Measurements from ENCODE around the gene LIME1. TPM values are rescaled to one million over a fixed set of nuclear protein-coding genes. Genes with fewer than 3 reads are reported as not detected.

LIME1 gene
- total and polyA plus RNA-seq, 9 of the 15 experiments (the other 6 are each of a cell fraction or from before 2014, with no cell fraction given): 0.11 to 17.1 (median 2.8) TPM; not detected in 2

- intact Hi-C loops (cut with micrococcal nuclease) (no loop called here), in situ Hi-C loops (cut with MboI) (no loop called here)
- Histone ChIP-seq H3K4me2 (ENCODE audit: insufficient read depth, low read length) (no peak overlapping the region), H3K79me2 (ENCODE audit: control insufficient read depth, insufficient read depth, low read length) (no peaks in the 10 kb centered on the region), H3K36me3 (ENCODE audit: control insufficient read depth, insufficient read depth, low read length) (no peaks in the 10 kb centered on the region), H3K9me3 (replicated peaks; ENCODE audit: control insufficient read depth, insufficient read depth, low read depth, low read length) (no peaks in the 10 kb centered on the region), H3K4me3 (no peak overlapping the region), H3K27me3 (ENCODE audit: control insufficient read depth in 2 of 2, insufficient read depth in 2 of 2, low read length in 2 of 2) (no peaks in the 10 kb centered on the region), H3K9me1 (ENCODE audit: control insufficient read depth, insufficient read depth, low read length) (no peaks in the 10 kb centered on the region), H3K27ac (ENCODE audit: extremely low read depth, low read depth, low read length) (no peak overlapping the region; the same call in 2 of the 3 replicates), H3K4me1 (replicated peaks in 1 of 2; ENCODE audit: control insufficient read depth in 2 of 2, insufficient read depth in 2 of 2, low read length in 2 of 2) (peaks cover 9 to 71% of the 10 kb centered on the region in 2 experiments), H2AFZ (ENCODE audit: low read depth, low read length) (no peak overlapping the region), H3K9ac (ENCODE audit: insufficient read depth in 1 of 2, low read depth in 2 of 2, low read length in 2 of 2) (peak overlapping the region in 1 of 2 experiments; percentile 57; a peak in 1 of 4 replicates), H4K20me1 (replicated peaks; ENCODE audit: control insufficient read depth, insufficient read depth, low read length) (no peaks in the 10 kb centered on the region)
- FAIRE-seq (no peak), ATAC-seq (no peak), DNase-seq (ENCODE audit: extremely low read depth in 1 of 4, low spot score in 3 of 4) (no peak)
- 89% methylated on average over 15 of the region's 16 CpGs for WGBS (ENCODE audit: insufficient coverage, low coverage, missing lambda C conversion rate)
- ChIA-PET POLR2A (interaction anchor here (0.9 to 1.4 kb wide), 2 partner anchors 9 to 11 kb away, joined by 3 to 5 read pairs; no protein-coding TSS in a partner anchor), CTCF (ENCODE audit: low intra/inter-chr PET ratio) (no interaction called here)
- BruUV-seq (replicated peaks): no TSS peak
- TF ChIP-seq ZNF224 (CRISPR knock-in tag; IDR thresholded peaks at IDR 0.05) (no peak), ARID4B (CRISPR knock-in tag; IDR thresholded peaks at IDR 0.05) (no peak), PHB (CRISPR knock-in tag; IDR thresholded peaks at IDR 0.05) (no peak), CCAR2 (IDR thresholded peaks at IDR 0.05; ENCODE audit: low read depth, low read length) (no peak), MYC (IDR thresholded peaks at IDR 0.05; ENCODE audit: low read depth, low read length) (no peak), MYC (CRISPR knock-in tag; IDR thresholded peaks at IDR 0.05; ENCODE audit: borderline replicate concordance, low read depth) (no peak), FUS (optimal IDR thresholded peaks at IDR 0.05; ENCODE audit: low read depth, low read length) (no peak), TCF7L2 (IDR thresholded peaks at IDR 0.05; ENCODE audit: low read depth, low read length) (no peak), CTBP1 (IDR thresholded peaks at IDR 0.05; ENCODE audit: borderline replicate concordance) (no peak), HIVEP1 (CRISPR knock-in tag; IDR thresholded peaks at IDR 0.05) (no peak), POLR2AphosphoS5 (IDR thresholded peaks at IDR 0.05; ENCODE audit: control insufficient read depth, insufficient read depth, low read depth, low read length) (no peak), ZNF780A (CRISPR knock-in tag; IDR thresholded peaks at IDR 0.05) (no peak)
- TF ChIP-seq, protein P1, sequence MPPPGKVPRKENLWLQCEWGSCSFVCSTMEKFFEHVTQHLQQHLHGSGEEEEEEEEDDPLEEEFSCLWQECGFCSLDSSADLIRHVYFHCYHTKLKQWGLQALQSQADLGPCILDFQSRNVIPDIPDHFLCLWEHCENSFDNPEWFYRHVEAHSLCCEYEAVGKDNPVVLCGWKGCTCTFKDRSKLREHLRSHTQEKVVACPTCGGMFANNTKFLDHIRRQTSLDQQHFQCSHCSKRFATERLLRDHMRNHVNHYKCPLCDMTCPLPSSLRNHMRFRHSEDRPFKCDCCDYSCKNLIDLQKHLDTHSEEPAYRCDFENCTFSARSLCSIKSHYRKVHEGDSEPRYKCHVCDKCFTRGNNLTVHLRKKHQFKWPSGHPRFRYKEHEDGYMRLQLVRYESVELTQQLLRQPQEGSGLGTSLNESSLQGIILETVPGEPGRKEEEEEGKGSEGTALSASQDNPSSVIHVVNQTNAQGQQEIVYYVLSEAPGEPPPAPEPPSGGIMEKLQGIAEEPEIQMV (tag; conservative IDR thresholded peaks at IDR 0.05; ENCODE audit: low read depth): no peak
Observed at GRCh38 chr20:63749597-63750508, 13.4 kb downstream of the LIME1 start.
